Stimulated activated memory B cell treated with anti-CD40 and anti-IgM and Interleukin-4, amounts not matched to agents 10 μg/mL and 1 μg/mL and 100 μg/mL, for 72 hours (primary cell): ENCODE results near the gene CDC20.
"Not testable (repeated sequence)": the region's sequence is repeated elsewhere in the genome, so short reads cannot be mapped to it uniquely, and the experiment has no call there.

Source experiments
- ATAC-seq: fragments of 150-1000 bp; cut with Tn5 transposase; 2 replicates; pipeline ENCODE4 v1.10.0; 2021
- H3K27ac Mint-ChIP-seq: one replicate; pipeline ENCODE4 v1.8.0; 2022; ENCODE audit warnings: mild to moderate bottlenecking, mixed read lengths
- H3K27me3 Mint-ChIP-seq: one replicate; pipeline ENCODE4 v1.8.0; 2022; ENCODE audit warnings: mixed read lengths
- H3K36me3 Mint-ChIP-seq: one replicate; pipeline ENCODE4 v1.8.0; 2022; ENCODE audit warnings: mixed read lengths
- H3K4me1 Mint-ChIP-seq: one replicate; pipeline ENCODE4 v1.8.0; 2022; ENCODE audit warnings: mixed read lengths
- H3K4me3 Mint-ChIP-seq: one replicate; pipeline ENCODE4 v1.8.0; 2022; ENCODE audit warnings: mild to moderate bottlenecking, moderate library complexity, mixed read lengths
- H3K9me3 Mint-ChIP-seq: one replicate; pipeline ENCODE4 v1.8.0; 2022; ENCODE audit warnings: mixed read lengths

The CDC20 gene

GRCh38 chr1:43363283-43363934 lies 4.6 kb downstream of the CDC20 start:
- H3K27me3 Mint-ChIP-seq = no peaks in the 10 kb centered on the region
- peaks cover 48% of the 10 kb centered on the region for H3K36me3 Mint-ChIP-seq
- peak overlapping the region; percentile 86 for H3K27ac Mint-ChIP-seq
- peaks cover 44% of the 10 kb centered on the region for H3K4me1 Mint-ChIP-seq
- no peak for ATAC-seq
- H3K4me3 Mint-ChIP-seq = no peak overlapping the region
- H3K9me3 Mint-ChIP-seq = no peaks in the 10 kb centered on the region

- H3K4me3 Mint-ChIP-seq = no peak overlapping the region
- ATAC-seq = no peak
- peaks cover 47% of the 10 kb centered on the region for H3K4me1 Mint-ChIP-seq
- no peaks in the 10 kb centered on the region for H3K27me3 Mint-ChIP-seq
- peaks cover 48% of the 10 kb centered on the region for H3K36me3 Mint-ChIP-seq
- no peaks in the 10 kb centered on the region for H3K9me3 Mint-ChIP-seq
- H3K27ac Mint-ChIP-seq = peak overlapping the region; percentile 86
Measured at GRCh38 chr1:43363935-43364525, 5.2 kb downstream of the CDC20 start.

- no peaks in the 10 kb centered on the region for H3K27me3 Mint-ChIP-seq
- no peaks in the 10 kb centered on the region for H3K9me3 Mint-ChIP-seq
- ATAC-seq = no peak
- H3K36me3 Mint-ChIP-seq = peaks cover 48% of the 10 kb centered on the region
- H3K4me3 Mint-ChIP-seq = peak overlapping the region; percentile 90
- peak overlapping the region; percentile 86 for H3K27ac Mint-ChIP-seq
- H3K4me1 Mint-ChIP-seq = peaks cover 43% of the 10 kb centered on the region
Measured at GRCh38 chr1:43365678-43366077, 6.9 kb downstream of the CDC20 start.

- Mint-ChIP-seq H3K36me3 (peaks cover 47% of the 10 kb centered on the region), H3K4me3 (peak overlapping the region; percentile 90), H3K27ac (peak overlapping the region; percentile 86), H3K9me3 (no peaks in the 10 kb centered on the region), H3K27me3 (no peaks in the 10 kb centered on the region), H3K4me1 (peaks cover 46% of the 10 kb centered on the region)
- ATAC-seq = no peak
Measured at GRCh38 chr1:43366179-43366578, 7.4 kb downstream of the CDC20 start.

GRCh38 chr1:43366601-43367025 lies 7.8 kb downstream of the CDC20 start:
- H3K36me3 Mint-ChIP-seq = peaks cover 43% of the 10 kb centered on the region

GRCh38 chr1:43367026-43367903 lies 8.5 kb downstream of the CDC20 start:
- H3K27me3 Mint-ChIP-seq = no peaks in the 10 kb centered on the region
- no peaks in the 10 kb centered on the region for H3K9me3 Mint-ChIP-seq
- ATAC-seq = peak; percentile 77
- H3K36me3 Mint-ChIP-seq = peaks cover 36% of the 10 kb centered on the region
- peak overlapping the region; percentile 86 for H3K27ac Mint-ChIP-seq
- peak overlapping the region; percentile 90 for H3K4me3 Mint-ChIP-seq
- peaks cover 46% of the 10 kb centered on the region for H3K4me1 Mint-ChIP-seq

More at GRCh38 chr1:43366601-43367025, 7.8 kb downstream of the CDC20 start:
- ATAC-seq = no peak
- Mint-ChIP-seq H3K27ac (peak overlapping the region; percentile 86), H3K27me3 (no peaks in the 10 kb centered on the region), H3K4me1 (peaks cover 46% of the 10 kb centered on the region), H3K4me3 (peak overlapping the region; percentile 90), H3K9me3 (no peaks in the 10 kb centered on the region)

GRCh38 chr1:43367904-43368645 lies 9.3 kb downstream of the CDC20 start, which contains the start of gene ELOVL1:
Gene ELOVL1 (minus strand): TSS chr1:43368011. CDS start chr1:43365609, 2,402 bp downstream.
- Mint-ChIP-seq H3K36me3 (peaks cover 28% of the 10 kb centered on the region), H3K4me1 (peaks cover 46% of the 10 kb centered on the region)
- ATAC-seq = peak; percentile 94

GRCh38 chr1:43368646-43369020 lies 9.9 kb downstream of the CDC20 start:
- no peak for ATAC-seq
- Mint-ChIP-seq H3K4me3 (peak overlapping the region; percentile 88), H3K27ac (peak overlapping the region; percentile 86), H3K4me1 (peaks cover 46% of the 10 kb centered on the region), H3K9me3 (no peaks in the 10 kb centered on the region), H3K27me3 (no peaks in the 10 kb centered on the region), H3K36me3 (peaks cover 24% of the 10 kb centered on the region)

More at GRCh38 chr1:43367904-43368645, 9.3 kb downstream of the CDC20 start, which contains the start of gene ELOVL1:
- Mint-ChIP-seq H3K27ac (peak within 1 kb of the TSS; percentile 86), H3K9me3 (no peaks in the 10 kb centered on the region), H3K4me3 (peak within 1 kb of the TSS; percentile 90), H3K27me3 (no peaks in the 10 kb centered on the region)

- not testable (repeated sequence) for H3K4me3 Mint-ChIP-seq, H3K27ac Mint-ChIP-seq, H3K27me3 Mint-ChIP-seq, ATAC-seq, H3K9me3 Mint-ChIP-seq
- Mint-ChIP-seq H3K36me3 (peaks cover 13% of the 10 kb centered on the region), H3K4me1 (peaks cover 46% of the 10 kb centered on the region)
Measured at GRCh38 chr1:43369779-43370178, 11.0 kb downstream of the CDC20 start.

GRCh38 chr1:43370564-43370963 lies 11.8 kb downstream of the CDC20 start:
- no peaks in the 10 kb centered on the region for H3K9me3 Mint-ChIP-seq
- H3K27me3 Mint-ChIP-seq = no peaks in the 10 kb centered on the region
- peaks cover 42% of the 10 kb centered on the region for H3K4me1 Mint-ChIP-seq
- ATAC-seq = no peak
- H3K36me3 Mint-ChIP-seq = peaks cover 11% of the 10 kb centered on the region
- peak overlapping the region; percentile 33 for H3K27ac Mint-ChIP-seq
- no peak overlapping the region for H3K4me3 Mint-ChIP-seq

- H3K9me3 Mint-ChIP-seq = no peaks in the 10 kb centered on the region
- no peaks in the 10 kb centered on the region for H3K27me3 Mint-ChIP-seq
- no peak overlapping the region for H3K4me3 Mint-ChIP-seq
- H3K27ac Mint-ChIP-seq = no peak overlapping the region
- H3K36me3 Mint-ChIP-seq = peaks cover 6% of the 10 kb centered on the region
- ATAC-seq = no peak
- peaks cover 28% of the 10 kb centered on the region for H3K4me1 Mint-ChIP-seq
Measured at GRCh38 chr1:43372172-43372571, 13.4 kb downstream of the CDC20 start.

GRCh38 chr1:43373066-43373940 lies 14.5 kb downstream of the CDC20 start:
- Mint-ChIP-seq H3K27ac (no peak overlapping the region), H3K27me3 (no peaks in the 10 kb centered on the region), H3K4me1 (peaks cover 23% of the 10 kb centered on the region)

GRCh38 chr1:43376723-43377235 lies 18.0 kb downstream of the CDC20 start:
- H3K27me3 Mint-ChIP-seq = no peaks in the 10 kb centered on the region
- H3K4me3 Mint-ChIP-seq = no peak overlapping the region
- H3K4me1 Mint-ChIP-seq = peaks cover 16% of the 10 kb centered on the region
- no peaks in the 10 kb centered on the region for H3K9me3 Mint-ChIP-seq
- no peak overlapping the region for H3K27ac Mint-ChIP-seq
- H3K36me3 Mint-ChIP-seq = peaks cover 30% of the 10 kb centered on the region
- ATAC-seq = no peak

More at GRCh38 chr1:43373066-43373940, 14.5 kb downstream of the CDC20 start:
- Mint-ChIP-seq H3K9me3 (no peaks in the 10 kb centered on the region), H3K4me3 (no peak overlapping the region), H3K36me3 (peaks cover 6% of the 10 kb centered on the region)
- no peak for ATAC-seq

- H3K27ac Mint-ChIP-seq = no peak overlapping the region
- ATAC-seq = no peak
- H3K4me1 Mint-ChIP-seq = peaks cover 17% of the 10 kb centered on the region
- peaks cover 37% of the 10 kb centered on the region for H3K36me3 Mint-ChIP-seq
- H3K27me3 Mint-ChIP-seq = no peaks in the 10 kb centered on the region
- H3K4me3 Mint-ChIP-seq = no peak overlapping the region
- H3K9me3 Mint-ChIP-seq = no peaks in the 10 kb centered on the region
Measured at GRCh38 chr1:43377831-43378230, 19.1 kb downstream of the CDC20 start.
